GM12878 (cell line): Measurements from ENCODE around the gene ATN1. TPM values are rescaled to one million over a fixed set of nuclear protein-coding genes. Genes with fewer than 3 reads are reported as not detected.
A peak's percentile ranks its signal among the peaks of the same experiment; 100 is the strongest.
"Not testable (repeated sequence)": the region's sequence is repeated elsewhere in the genome, so short reads cannot be mapped to it uniquely, and the experiment has no call there.

ENCODE experiments used
- ATAC-seq: fragments of 200-7000 bp; cut with Tn5 transposase; 3 replicates; pipeline ENCODE4 v1.9.1; 2020; ENCODE audit warnings: mild to moderate bottlenecking, moderate library complexity
- BruUV-seq: library from RNA; stranded (reverse); fragments of 400-500 nt; replicated peaks from 2 replicates; lab custom pipeline; 2021; lab: Mats Ljungman, UMichigan
- CTCF ChIA-PET: fragments of 300-600 bp; sonication (Branson Sonifier 250); formaldehyde crosslinking; extraction: SDS; loops from one replicate; lab custom pipeline; 2021; ENCODE audit warnings: inconsistent platforms; lab: Yijun Ruan, JAX
- POLR2A ChIA-PET: fragments of 350-600 bp; formaldehyde crosslinking; extraction: SDS; loops from one replicate; lab custom pipeline; 2021; ENCODE audit warnings: inconsistent platforms; lab: Charles Lee
- RAD21 ChIA-PET: fragments of 300-600 bp; sonication (Branson Sonifier 250); formaldehyde crosslinking; loops from one replicate; lab custom pipeline; 2023; ENCODE audit warnings: antibody characterized with exemption; ENCODE audit not compliant: unreplicated experiment; lab: Charles Lee
- SMC1A ChIA-PET: fragments of 300-600 bp; sonication (Branson Sonifier 250); formaldehyde crosslinking; loops from one replicate; lab custom pipeline; 2023; ENCODE audit not compliant: unreplicated experiment, uncharacterized antibody; lab: Charles Lee
- DNase-seq: peaks from one replicate; pipeline ENCODE4 v3.0.0-alpha.2; 2011; ENCODE audit warnings: low read depth, low spot score
- FAIRE-seq: peaks from 3 replicates; lab custom pipeline; 2011; peaks lifted over from hg19 to GRCh38; lab: Jason Lieb, UNC
- H2AFZ ChIP-seq: 2 replicates; pipeline ENCODE4 v1.6.0; 2011; ENCODE audit warnings: low read depth, low read length, control low read depth; ENCODE audit not compliant: control insufficient read depth
- H3K27ac ChIP-seq: 2 replicates; pipeline ENCODE4 v1.5.1; 2011; ENCODE audit warnings: control low read depth; ENCODE audit not compliant: control insufficient read depth, insufficient read depth
- H3K27me3 ChIP-seq, 2 experiments: replicated peaks in 1 of 2; 2 replicates each; pipeline versions ENCODE4 v1.6.0 to v1.6.1; 2011; ENCODE audit warnings: low read length in 1 of 2; ENCODE audit not compliant: control insufficient read depth in 2 of 2, insufficient read depth in 2 of 2
- H3K36me3 ChIP-seq, 2 experiments: 2 replicates each; pipeline ENCODE4 v1.5.1; 2011; ENCODE audit warnings: low read length in 1 of 2; ENCODE audit not compliant: control insufficient read depth in 2 of 2, insufficient read depth in 2 of 2
- H3K4me1 ChIP-seq: 2 replicates; pipeline ENCODE4 v1.6.1; 2011; ENCODE audit warnings: mild to moderate bottlenecking, low read length, moderate library complexity, mixed read lengths; ENCODE audit not compliant: control insufficient read depth, insufficient read depth
- H3K4me2 ChIP-seq: 2 replicates; pipeline ENCODE4 v1.6.0; 2011; ENCODE audit warnings: control low read depth; ENCODE audit not compliant: control insufficient read depth, insufficient read depth
- H3K4me3 ChIP-seq: fragments of 200-600 bp; sonication (generic); 2 replicates; pipeline ENCODE4 v1.5.1; 2016
- H3K79me2 ChIP-seq: 2 replicates; pipeline ENCODE4 v1.6.0; 2011; ENCODE audit warnings: low read length; ENCODE audit not compliant: control insufficient read depth, insufficient read depth
- H3K9ac ChIP-seq: 2 replicates; pipeline ENCODE4 v1.8.0; 2011; ENCODE audit warnings: low read length, control low read depth, mixed read lengths; ENCODE audit not compliant: control insufficient read depth, insufficient read depth
- H3K9me3 ChIP-seq: replicated peaks from 3 replicates; pipeline ENCODE4 v1.5.1; 2011; ENCODE audit warnings: mild to moderate bottlenecking, low read length; ENCODE audit not compliant: control insufficient read depth, insufficient read depth
- H4K20me1 ChIP-seq: 2 replicates; pipeline ENCODE4 v1.6.0; 2011; ENCODE audit not compliant: control insufficient read depth, insufficient read depth
- BCLAF1 ChIP-seq: fragments of 450-650 bp; IDR thresholded peaks from 2 replicates; pipeline ENCODE4 v1.6.1; 2017; ENCODE audit warnings: antibody characterized with exemption, mild to moderate bottlenecking, moderate library complexity
- EED ChIP-seq: sonication (generic); IDR thresholded peaks from 2 replicates; pipeline ENCODE4 v1.6.1; 2016; ENCODE audit warnings: antibody characterized with exemption, low read depth
- FOXM1 ChIP-seq: IDR thresholded peaks from 2 replicates; pipeline ENCODE4 v1.6.1; 2012; ENCODE audit warnings: low read depth, mild to moderate bottlenecking, inconsistent platforms, low read length, moderate library complexity
- MXI1 ChIP-seq: fragments of 150-350 bp; IDR thresholded peaks from 2 replicates; pipeline ENCODE4 v1.6.1; 2011; ENCODE audit warnings: low read depth, mild to moderate bottlenecking, inconsistent platforms, low read length, improper control_type of control experiment
- NR2F1 ChIP-seq: fragments of 450-650 bp; conservative IDR thresholded peaks from 2 replicates; pipeline ENCODE4 v1.6.1; 2017; ENCODE audit warnings: mild to moderate bottlenecking
- PBX3 ChIP-seq: IDR thresholded peaks from 2 replicates; pipeline ENCODE4 v1.6.1; 2011; ENCODE audit warnings: mild to moderate bottlenecking, low read depth, low read length, moderate library complexity; ENCODE audit not compliant: insufficient replicate concordance
- POLR2A ChIP-seq: IDR thresholded peaks from 2 replicates; pipeline ENCODE4 v1.6.1; 2011; ENCODE audit warnings: low read depth, mild to moderate bottlenecking, low read length
- RAD51 ChIP-seq: fragments of 450-650 bp; IDR thresholded peaks from 2 replicates; pipeline ENCODE4 v1.6.1; 2016; ENCODE audit warnings: moderate library complexity, mild to moderate bottlenecking, inconsistent platforms
- WGBS: methylation state at CpG from one replicate; pipeline ENCODE4 v1.1.6; 2016; ENCODE audit warnings: low lambda C conversion rate; ENCODE audit not compliant: insufficient replicate concordance, insufficient coverage; ENCODE audit errors: missing lambda C conversion rate; 5-methylcytosine and 5-hydroxymethylcytosine counted together
- in situ Hi-C: fragments of 300-500 bp; cut with MboI; formaldehyde crosslinking; loops from 9 replicates; pipeline ENCODE4 v1.14.3; 2018; ENCODE audit warnings: mixed read lengths
- intact Hi-C: fragments of 100-400 bp; cut with micrococcal nuclease; formaldehyde crosslinking; loops from one replicate; pipeline ENCODE4 v1.14.2; 2022; ENCODE audit not compliant: unreplicated experiment
- polyA plus RNA-seq, 11 experiments: library from polyadenylated mRNA; depleted of rRNA in 4 of 11; unstranded in 6 of 11; stranded (reverse) in 5 of 11; fragments of >200 nt; fragmentation: Nextera tagmentation in 4 of 11; fragmentation: Illumina TruSeq in 1 of 11; extraction: Ambion mirVana in 4 of 11; extraction: Trizol in 1 of 11; gene quantifications; 1 replicate in 1 of 11; 2 replicates in 10 of 11; pipeline versions ENCODE4 v1.2.1 to v1.2.3, GENCODE V29; 2011 to 2016; ENCODE audit warnings: inconsistent platforms in 2 of 11, missing spikeins in 2 of 11, low read depth in 1 of 11
- total RNA-seq, 4 experiments: library from RNA; depleted of rRNA in 3 of 4; stranded (reverse); fragments of >200 nt in 3 of 4; fragmentation: Illumina TruSeq in 1 of 4; extraction: Trizol in 1 of 4; gene quantifications; 2 replicates each; pipeline versions ENCODE4 v1.2.1 to v1.2.3, GENCODE V29; 2013 to 2021
- TF ChIP-seq, protein P1 (sequence below): fragments of 450-650 bp; IDR thresholded peaks from 2 replicates; pipeline ENCODE4 v1.6.1; 2017; ENCODE audit warnings: low read depth, mild to moderate bottlenecking, moderate library complexity
- TF ChIP-seq, protein P2 (sequence below): fragments of 450-650 bp; IDR thresholded peaks from 2 replicates; pipeline ENCODE4 v1.6.1; 2016; ENCODE audit warnings: mild to moderate bottlenecking

ATN1 gene
- total and polyA plus RNA-seq, 10 of the 15 experiments (the other 5 are each of a cell fraction or from before 2014, with no cell fraction given): 0.08 to 44.5 (median 5.0) TPM

DNA sequence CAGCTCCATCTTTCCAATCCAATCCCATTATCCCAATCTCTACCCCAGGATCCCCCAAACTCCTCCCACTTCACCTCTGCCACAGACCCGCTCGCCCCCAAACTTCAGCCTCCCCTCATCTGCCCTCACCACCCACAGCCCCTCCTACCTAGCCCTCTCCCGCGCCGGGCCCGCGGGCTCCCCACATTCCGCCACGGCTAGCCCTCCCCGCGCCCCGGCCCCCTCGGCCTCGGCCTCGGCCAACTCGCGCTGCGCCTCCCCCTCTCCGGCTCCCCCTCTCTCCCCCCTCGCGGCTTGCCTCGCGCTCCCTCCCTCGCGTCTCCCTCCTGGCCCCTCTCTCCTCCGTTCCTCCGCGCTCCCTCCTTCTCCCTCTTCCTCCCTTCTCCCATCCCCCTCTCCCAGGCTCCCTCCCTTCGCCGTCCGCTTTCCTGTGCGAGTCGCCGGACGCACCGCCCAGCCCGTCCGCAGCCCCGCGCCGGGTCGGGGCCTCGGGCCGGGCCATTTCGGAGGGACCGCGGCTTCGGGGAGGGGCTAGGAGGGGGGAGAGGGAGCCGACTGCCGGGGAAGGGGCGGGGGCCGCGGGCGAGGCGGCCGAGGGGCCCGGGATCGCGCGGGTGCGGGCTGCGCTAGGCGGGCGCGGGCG is at the start of gene ATN1 (continued):
- TF ChIP-seq EED: peak; percentile 38; the same call in 1 of the 2 replicates
- peak; percentile 79 for TF ChIP-seq POLR2A
- TF ChIP-seq, protein P1, sequence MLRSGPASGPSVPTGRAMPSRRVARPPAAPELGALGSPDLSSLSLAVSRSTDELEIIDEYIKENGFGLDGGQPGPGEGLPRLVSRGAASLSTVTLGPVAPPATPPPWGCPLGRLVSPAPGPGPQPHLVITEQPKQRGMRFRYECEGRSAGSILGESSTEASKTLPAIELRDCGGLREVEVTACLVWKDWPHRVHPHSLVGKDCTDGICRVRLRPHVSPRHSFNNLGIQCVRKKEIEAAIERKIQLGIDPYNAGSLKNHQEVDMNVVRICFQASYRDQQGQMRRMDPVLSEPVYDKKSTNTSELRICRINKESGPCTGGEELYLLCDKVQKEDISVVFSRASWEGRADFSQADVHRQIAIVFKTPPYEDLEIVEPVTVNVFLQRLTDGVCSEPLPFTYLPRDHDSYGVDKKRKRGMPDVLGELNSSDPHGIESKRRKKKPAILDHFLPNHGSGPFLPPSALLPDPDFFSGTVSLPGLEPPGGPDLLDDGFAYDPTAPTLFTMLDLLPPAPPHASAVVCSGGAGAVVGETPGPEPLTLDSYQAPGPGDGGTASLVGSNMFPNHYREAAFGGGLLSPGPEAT: peak; percentile 42; the same call in 1 of the 2 replicates
- no peak for TF ChIP-seq BCLAF1
- TF ChIP-seq MXI1: no peak
- TF ChIP-seq, protein P2, sequence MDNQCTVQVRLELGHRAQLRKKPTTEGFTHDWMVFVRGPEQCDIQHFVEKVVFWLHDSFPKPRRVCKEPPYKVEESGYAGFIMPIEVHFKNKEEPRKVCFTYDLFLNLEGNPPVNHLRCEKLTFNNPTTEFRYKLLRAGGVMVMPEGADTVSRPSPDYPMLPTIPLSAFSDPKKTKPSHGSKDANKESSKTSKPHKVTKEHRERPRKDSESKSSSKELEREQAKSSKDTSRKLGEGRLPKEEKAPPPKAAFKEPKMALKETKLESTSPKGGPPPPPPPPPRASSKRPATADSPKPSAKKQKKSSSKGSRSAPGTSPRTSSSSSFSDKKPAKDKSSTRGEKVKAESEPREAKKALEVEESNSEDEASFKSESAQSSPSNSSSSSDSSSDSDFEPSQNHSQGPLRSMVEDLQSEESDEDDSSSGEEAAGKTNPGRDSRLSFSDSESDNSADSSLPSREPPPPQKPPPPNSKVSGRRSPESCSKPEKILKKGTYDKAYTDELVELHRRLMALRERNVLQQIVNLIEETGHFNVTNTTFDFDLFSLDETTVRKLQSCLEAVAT: 0 out of 2 replicates have a peak, but pooled peaks have one; percentile 40
- TF ChIP-seq RAD51: no peak
- TF ChIP-seq FOXM1: no peak
- no peak for TF ChIP-seq PBX3
- no peak for TF ChIP-seq NR2F1

DNA sequence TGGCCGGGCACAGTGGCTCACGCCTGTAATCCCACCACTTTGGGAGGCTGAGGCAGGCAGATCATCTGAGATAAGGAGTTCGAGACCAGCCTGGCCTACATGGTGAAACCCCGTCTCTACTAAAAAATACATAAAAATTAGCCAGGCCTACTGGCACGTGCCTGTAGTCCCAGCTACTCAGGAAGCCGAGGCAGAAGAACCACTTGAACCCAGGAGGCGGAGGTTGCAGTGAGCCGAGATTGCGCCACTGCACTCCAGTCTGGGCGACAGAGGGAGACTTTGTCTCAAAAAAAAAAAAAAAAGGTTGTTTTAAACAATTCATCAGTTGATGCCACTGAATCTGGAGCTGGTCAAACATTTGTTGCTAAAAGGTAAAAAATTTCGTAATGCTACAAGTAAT is 47.9 kb upstream of the ATN1 start:
- BruUV-seq, H3K4me3 ChIP-seq, H3K79me2 ChIP-seq, H3K9ac ChIP-seq, H3K4me1 ChIP-seq, H3K27ac ChIP-seq, DNase-seq, H3K27me3 ChIP-seq, ATAC-seq, SMC1A ChIA-PET, H3K4me2 ChIP-seq, H4K20me1 ChIP-seq, RAD21 ChIA-PET, in situ Hi-C loops, H3K9me3 ChIP-seq, H2AFZ ChIP-seq, FAIRE-seq, intact Hi-C loops: not testable (repeated sequence)
- ChIA-PET CTCF (interaction anchor here (1.5 to 4.5 kb wide), 2 partner anchors 8 to 11 kb away, joined by 6 to 19 read pairs; partner anchors contain the start of gene SPSB2), POLR2A (interaction anchor here (0.6 to 2.3 kb wide), 6 partner anchors 26 to 1204 kb away, joined by 3 to 12 read pairs (median 3); partner anchors contain the start of gene USP5)
- WGBS: 89% methylated on average over 11 of the region's 11 CpGs
- H3K36me3 ChIP-seq: peaks cover 4 to 20% of the 10 kb centered on the region in 2 experiments; a peak in 3 of 4 replicates
